A549 (cell line): ENCODE measurements around the gene IQCN. TPM values are rescaled to one million over a fixed set of nuclear protein-coding genes. Genes with fewer than 3 reads are reported as not detected.

ENCODE experiments used
- ATAC-seq, 2 experiments: fragments of 200-7000 bp in 1 of 2; fragments of >200 bp in 1 of 2; cut with Nextera tagmentation in 1 of 2; cut with Tn5 transposase in 1 of 2; 3 replicates each; pipeline versions ENCODE4 v1.8.0 to v1.9.1; 2018 to 2020; ENCODE audit warnings: mild to moderate bottlenecking in 1 of 2, moderate library complexity in 1 of 2
- CTCF ChIA-PET: fragments of 300-600 bp; sonication (Branson Sonifier 250); formaldehyde crosslinking; extraction: SDS; loops from one replicate; lab custom pipeline; 2021; ENCODE audit warnings: antibody characterized with exemption, inconsistent platforms; lab: Yijun Ruan, JAX
- POLR2A ChIA-PET: fragments of 350-600 bp; formaldehyde crosslinking; extraction: SDS; loops from one replicate; lab custom pipeline; 2021; ENCODE audit warnings: antibody characterized with exemption, inconsistent platforms; lab: Yijun Ruan, JAX
- DNase-seq, 2 experiments: peaks; one replicate each; pipeline versions ENCODE4 v3.0.0 to v3.0.0-alpha.2; 2011 to 2016; ENCODE audit warnings: low read depth in 1 of 2, low spot score in 1 of 2
- FAIRE-seq: peaks from 2 replicates; lab custom pipeline; 2011; peaks lifted over from hg19 to GRCh38; lab: Jason Lieb, UNC
- H3K27ac ChIP-seq, 2 experiments: fragments of >200 bp; sonication (Bioruptor Twin); formaldehyde crosslinking; 3 replicates each; pipeline ENCODE4 v1.5.1; 2016 to 2017
- H3K4me1 ChIP-seq: fragments of >200 bp; sonication (Bioruptor Twin); formaldehyde crosslinking; 3 replicates; pipeline ENCODE4 v1.6.1; 2016
- H3K4me2 ChIP-seq: fragments of >200 bp; sonication (Bioruptor Twin); formaldehyde crosslinking; 3 replicates; pipeline ENCODE4 v1.6.1; 2016
- H3K4me3 ChIP-seq: fragments of >200 bp; sonication (Bioruptor Twin); formaldehyde crosslinking; 3 replicates; pipeline ENCODE4 v1.5.1; 2016
- H3K9me3 ChIP-seq: fragments of >200 bp; sonication (Bioruptor Twin); formaldehyde crosslinking; 3 replicates; pipeline ENCODE4 v1.6.1; 2016
- CBX8 ChIP-seq: fragments of 200-600 bp; sonication (generic); IDR thresholded peaks from 2 replicates; pipeline ENCODE4 v1.6.1; 2016
- CHD2 ChIP-seq: fragments of 150-350 bp; IDR thresholded peaks from 2 replicates; pipeline ENCODE4 v1.6.1; 2014; ENCODE audit warnings: low read length; ENCODE audit not compliant: partially characterized antibody
- CHD4 ChIP-seq: fragments of 200-600 bp; sonication (generic); IDR thresholded peaks from 2 replicates; pipeline ENCODE4 v1.6.1; 2016; ENCODE audit warnings: antibody characterized with exemption, mild to moderate bottlenecking, borderline replicate concordance
- HDAC2 ChIP-seq: fragments of 200-600 bp; sonication (generic); IDR thresholded peaks from 2 replicates; pipeline ENCODE4 v1.6.1; 2016
- HOXA7 ChIP-seq: fragments of 250-450 bp; sonication (Bioruptor Pico); IDR thresholded peaks from 2 replicates; pipeline ENCODE4 v1.5.0; 2020; ENCODE audit warnings: mild to moderate bottlenecking, moderate library complexity
- MAFK ChIP-seq: fragments of 450-650 bp; IDR thresholded peaks from 2 replicates; pipeline ENCODE4 v1.6.1; 2014; ENCODE audit not compliant: partially characterized antibody
- NR3C1 ChIP-seq: fragments of >200 bp; sonication (Bioruptor Twin); formaldehyde crosslinking; IDR thresholded peaks from 3 replicates; pipeline ENCODE4 v1.6.1; 2017
- PHF8 ChIP-seq: fragments of 200-600 bp; sonication (generic); IDR thresholded peaks from 2 replicates; pipeline ENCODE4 v1.6.1; 2016; ENCODE audit warnings: low read depth, mild to moderate bottlenecking, antibody characterized with exemption, moderate library complexity, borderline replicate concordance
- POLR2A ChIP-seq: IDR thresholded peaks from 2 replicates; pipeline ENCODE4 v1.6.1; 2012; ENCODE audit warnings: mild to moderate bottlenecking, low read length
- POLR2AphosphoS2 ChIP-seq: conservative IDR thresholded peaks from 2 replicates; pipeline ENCODE4 v1.6.1; 2012; ENCODE audit warnings: low read length, improper control_type of control experiment, inconsistent platforms
- RARB ChIP-seq: fragments of 250-450 bp; sonication (Bioruptor Pico); IDR thresholded peaks from 2 replicates; pipeline ENCODE4 v1.8.0; 2021; ENCODE audit warnings: mild to moderate bottlenecking, moderate library complexity
- RCOR1 ChIP-seq: fragments of 150-350 bp; IDR thresholded peaks from 2 replicates; pipeline ENCODE4 v1.6.1; 2014; ENCODE audit warnings: antibody characterized with exemption, low read length, low read depth
- RNF2 ChIP-seq: fragments of 200-600 bp; sonication (generic); IDR thresholded peaks from 2 replicates; pipeline ENCODE4 v1.6.1; 2016; ENCODE audit warnings: low read depth, mild to moderate bottlenecking, antibody characterized with exemption, moderate library complexity, borderline replicate concordance
- TFCP2L1 ChIP-seq: fragments of 250-450 bp; sonication (Bioruptor Pico); IDR thresholded peaks from 2 replicates; pipeline ENCODE4 v1.5.0; 2021; ENCODE audit warnings: mild to moderate bottlenecking
- TP53 ChIP-seq: fragments of 250-450 bp; sonication (Bioruptor Pico); IDR thresholded peaks from 2 replicates; pipeline ENCODE4 v1.5.0; 2021; ENCODE audit warnings: mild to moderate bottlenecking, moderate library complexity
- ZC3H11A ChIP-seq: fragments of 450-650 bp; IDR thresholded peaks from 2 replicates; pipeline ENCODE4 v1.6.1; 2014; ENCODE audit warnings: antibody characterized with exemption, mild to moderate bottlenecking
- WGBS: methylation state at CpG from one replicate; pipeline ENCODE4 v1.1.6; 2017; ENCODE audit errors: missing lambda C conversion rate; 5-methylcytosine and 5-hydroxymethylcytosine counted together
- polyA plus RNA-seq, 4 experiments: library from polyadenylated mRNA; depleted of rRNA in 3 of 4; stranded (reverse); fragments of >200 nt; fragmentation: RNase III in 1 of 4; extraction: RNeasy Plus Mini Kit Qiagen cat#74134 plus additional on column Dnase treatment in 1 of 4; gene quantifications; 2 replicates in 3 of 4; 3 replicates in 1 of 4; pipeline ENCODE4 v1.2.3, GENCODE V29; 2011 to 2017
- TF ChIP-seq, protein P1 (sequence below): fragments of 450-650 bp; IDR thresholded peaks from 2 replicates; pipeline ENCODE4 v1.6.1; 2014; ENCODE audit warnings: antibody characterized with exemption
- TF ChIP-seq, protein P2 (sequence below): fragments of 150-350 bp; IDR thresholded peaks from 2 replicates; pipeline ENCODE4 v1.6.1; 2014; ENCODE audit warnings: low read depth, mild to moderate bottlenecking, low read length
- TF ChIP-seq, protein P3 (sequence below): fragments of >200 bp; sonication (Bioruptor Twin); formaldehyde crosslinking; IDR thresholded peaks from 2 replicates; pipeline ENCODE4 v1.6.1; 2016
- TF ChIP-seq, protein P4 (sequence below): IDR thresholded peaks from 2 replicates; pipeline ENCODE4 v1.6.1; 2012

Gene IQCN
- polyA plus RNA-seq, 2 of the 4 experiments (the other 2 are of a cell fraction): 0.34 to 0.50 TPM

DNA sequence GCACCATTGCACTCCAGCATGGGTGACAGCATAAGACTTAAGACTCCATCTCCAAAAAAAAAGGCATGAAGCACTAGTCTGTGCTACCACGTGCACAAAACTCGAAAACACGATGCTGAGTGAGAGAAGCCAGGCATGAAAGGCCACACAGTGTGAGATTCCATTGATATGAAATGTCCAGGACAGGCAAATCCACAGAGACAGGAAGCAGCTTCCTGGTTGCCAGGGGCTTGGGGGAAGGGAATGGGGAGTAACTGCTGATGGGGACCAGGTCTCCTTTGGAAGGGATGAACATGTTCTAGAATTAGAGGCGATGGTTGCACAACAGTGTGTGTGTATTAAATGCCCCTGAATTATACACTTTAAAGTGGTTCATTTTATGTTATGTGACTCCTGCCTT lies 23.1 kb upstream of the IQCN start:
- H3K4me3 ChIP-seq: no peak overlapping the region
- TF ChIP-seq CHD4: no peak
- no peak for FAIRE-seq
- ATAC-seq: no peak
- no peak for DNase-seq
- H3K4me2 ChIP-seq: no peak overlapping the region
- WGBS: 88% methylated on average over 4 of the region's 4 CpGs
- POLR2A ChIA-PET: interaction anchor here (1.8 to 2.2 kb wide), 2 partner anchors 15 to 18 kb away, joined by 7 to 9 read pairs; partner anchors contain the start of gene JUND
- H3K4me1 ChIP-seq: peaks cover 43% of the 10 kb centered on the region
- H3K9me3 ChIP-seq: no peaks in the 10 kb centered on the region
- CTCF ChIA-PET: interaction anchor here (1.0 to 2.6 kb wide), 2 partner anchors 18 to 113 kb away, joined by 7 to 11 read pairs; no protein-coding TSS in a partner anchor
- peak overlapping the region; percentile 37 to 99; a peak in 3 of 6 replicates for H3K27ac ChIP-seq

DNA sequence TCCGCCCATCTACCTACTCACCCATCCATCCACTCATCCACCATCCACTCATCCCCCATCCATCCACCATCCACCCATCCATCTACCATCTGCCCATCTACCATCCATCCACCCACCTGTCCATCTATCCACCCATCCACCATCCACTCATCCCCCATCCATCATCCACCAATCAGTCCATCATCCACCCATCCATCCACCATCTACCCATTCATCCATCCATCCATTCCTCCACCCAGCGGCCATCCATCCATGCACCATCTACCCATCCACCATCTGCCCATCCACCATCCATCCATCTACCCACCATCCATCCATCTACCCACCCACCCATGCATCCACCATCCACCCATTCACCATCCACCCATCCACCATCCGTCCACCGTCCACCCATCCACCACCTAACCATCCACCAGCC lies 20.8 kb upstream of the IQCN start:
- CTCF ChIA-PET: interaction anchor here (6.5 kb wide), 1 partner anchor 16 kb away, joined by 57 read pairs; the partner anchor contains the start of gene JUND
- no peak for ATAC-seq
- 96% methylated on average over 4 of the region's 4 CpGs for WGBS
- POLR2A ChIA-PET: no interaction called here
- Histone ChIP-seq H3K9me3 (no peaks in the 10 kb centered on the region), H3K4me3 (no peak overlapping the region), H3K4me2 (no peak overlapping the region), H3K27ac (peak overlapping the region in 1 of 2 experiments; percentile 99; a peak in 2 of 6 replicates), H3K4me1 (peaks cover 39% of the 10 kb centered on the region)
- TF ChIP-seq, protein P1, sequence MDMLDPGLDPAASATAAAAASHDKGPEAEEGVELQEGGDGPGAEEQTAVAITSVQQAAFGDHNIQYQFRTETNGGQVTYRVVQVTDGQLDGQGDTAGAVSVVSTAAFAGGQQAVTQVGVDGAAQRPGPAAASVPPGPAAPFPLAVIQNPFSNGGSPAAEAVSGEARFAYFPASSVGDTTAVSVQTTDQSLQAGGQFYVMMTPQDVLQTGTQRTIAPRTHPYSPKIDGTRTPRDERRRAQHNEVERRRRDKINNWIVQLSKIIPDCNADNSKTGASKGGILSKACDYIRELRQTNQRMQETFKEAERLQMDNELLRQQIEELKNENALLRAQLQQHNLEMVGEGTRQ: no peak
- TF ChIP-seq HDAC2 (no peak), RCOR1 (no peak), PHF8 (no peak), RNF2 (no peak), NR3C1 (no peak), POLR2AphosphoS2 (no peak), CHD2 (no peak), POLR2A (no peak), ZC3H11A (no peak), HOXA7 (CRISPR knock-in tag) (no peak), CBX8 (no peak), TP53 (CRISPR knock-in tag) (no peak), RARB (CRISPR knock-in tag) (no peak)
- TF ChIP-seq, protein P2, sequence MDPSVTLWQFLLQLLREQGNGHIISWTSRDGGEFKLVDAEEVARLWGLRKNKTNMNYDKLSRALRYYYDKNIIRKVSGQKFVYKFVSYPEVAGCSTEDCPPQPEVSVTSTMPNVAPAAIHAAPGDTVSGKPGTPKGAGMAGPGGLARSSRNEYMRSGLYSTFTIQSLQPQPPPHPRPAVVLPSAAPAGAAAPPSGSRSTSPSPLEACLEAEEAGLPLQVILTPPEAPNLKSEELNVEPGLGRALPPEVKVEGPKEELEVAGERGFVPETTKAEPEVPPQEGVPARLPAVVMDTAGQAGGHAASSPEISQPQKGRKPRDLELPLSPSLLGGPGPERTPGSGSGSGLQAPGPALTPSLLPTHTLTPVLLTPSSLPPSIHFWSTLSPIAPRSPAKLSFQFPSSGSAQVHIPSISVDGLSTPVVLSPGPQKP: no peak
- TF ChIP-seq, protein P3, sequence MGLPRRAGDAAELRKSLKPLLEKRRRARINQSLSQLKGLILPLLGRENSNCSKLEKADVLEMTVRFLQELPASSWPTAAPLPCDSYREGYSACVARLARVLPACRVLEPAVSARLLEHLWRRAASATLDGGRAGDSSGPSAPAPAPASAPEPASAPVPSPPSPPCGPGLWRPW: no peak
- TF ChIP-seq, protein P4, sequence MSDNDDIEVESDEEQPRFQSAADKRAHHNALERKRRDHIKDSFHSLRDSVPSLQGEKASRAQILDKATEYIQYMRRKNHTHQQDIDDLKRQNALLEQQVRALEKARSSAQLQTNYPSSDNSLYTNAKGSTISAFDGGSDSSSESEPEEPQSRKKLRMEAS: no peak
- FAIRE-seq: no peak
- no peak for DNase-seq

DNA sequence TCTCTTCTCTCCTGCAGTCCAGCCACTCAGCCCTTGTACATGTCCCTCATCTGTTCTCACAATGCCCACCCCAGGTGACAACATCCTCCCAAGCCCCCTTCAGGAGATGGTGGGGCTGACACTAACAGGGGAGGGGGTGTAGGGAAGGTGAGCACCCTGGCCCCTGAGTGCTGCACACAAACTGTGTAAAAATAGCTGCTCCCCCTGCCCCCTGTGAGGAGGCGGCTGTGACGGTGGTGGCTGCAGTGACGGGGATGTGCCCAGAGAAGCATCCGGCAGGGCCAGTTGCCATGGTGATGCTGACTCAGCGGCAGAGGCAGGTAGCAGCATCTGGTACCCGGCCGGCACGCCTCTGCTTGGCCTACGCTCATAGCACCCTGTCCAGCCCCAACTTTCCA lies 20.2 kb upstream of the IQCN start:
- Histone ChIP-seq H3K4me3 (no peak overlapping the region), H3K4me2 (peak overlapping the region; percentile 92), H3K27ac (peak overlapping the region; percentile 99 to 100), H3K4me1 (peaks cover 43% of the 10 kb centered on the region), H3K9me3 (no peaks in the 10 kb centered on the region)
- DNase-seq (no peak), FAIRE-seq (no peak), ATAC-seq (no peak)
- peak; percentile 72 for TF ChIP-seq MAFK
- no peak for TF ChIP-seq TFCP2L1 (CRISPR knock-in tag)
- WGBS: no CpG with 5 or more reads among the region's 9 CpGs
- ChIA-PET POLR2A (no interaction called here), CTCF (interaction anchor here (0.9 to 6.5 kb wide), 2 partner anchors 15 to 28 kb away, joined by 3 to 57 read pairs; partner anchors contain the start of gene JUND)
